HG02571 (cell line): ENCODE measurements around the gene DYRK1B.
"Not testable (repeated sequence)": the region's sequence is repeated elsewhere in the genome, so short reads cannot be mapped to it uniquely, and the experiment has no call there.

Source experiments
- ATAC-seq: cut with Tn5 transposase; IDR thresholded peaks from one replicate; pipeline ENCODE4 v1.9.1; 2021; ENCODE audit warnings: mild to moderate bottlenecking, moderate library complexity; ENCODE audit not compliant: unreplicated experiment

The DYRK1B gene

GRCh38 chr19:39833464-39834286 is at the start of gene DYRK1B:
DYRK1B (minus strand) TSS chr19:39834162; CDS start chr19:39831867, 2,295 bp downstream.
- ATAC-seq = peak; percentile 79

GRCh38 chr19:39882645-39883044 is 48.7 kb upstream of the DYRK1B start:
- not testable (repeated sequence) for ATAC-seq

GRCh38 chr19:39881495-39882110 is 47.6 kb upstream of the DYRK1B start:
- ATAC-seq = not testable (repeated sequence)

- ATAC-seq = not testable (repeated sequence)
Observed at GRCh38 chr19:39880241-39880640, 46.3 kb upstream of the DYRK1B start.

- not testable (repeated sequence) for ATAC-seq
Observed at GRCh38 chr19:39879796-39880195, 45.8 kb upstream of the DYRK1B start.

- ATAC-seq = not testable (repeated sequence)
Observed at GRCh38 chr19:39878866-39879265, 44.9 kb upstream of the DYRK1B start.

GRCh38 chr19:39878398-39878797 is 44.4 kb upstream of the DYRK1B start:
- ATAC-seq = no peak

GRCh38 chr19:39877982-39878381 is 44.0 kb upstream of the DYRK1B start:
- not testable (repeated sequence) for ATAC-seq

GRCh38 chr19:39877488-39877887 is 43.5 kb upstream of the DYRK1B start:
- ATAC-seq = not testable (repeated sequence)

GRCh38 chr19:39876486-39876885 is 42.5 kb upstream of the DYRK1B start:
- ATAC-seq = not testable (repeated sequence)

- not testable (repeated sequence) for ATAC-seq
Observed at GRCh38 chr19:39875401-39875864, 41.5 kb upstream of the DYRK1B start.

GRCh38 chr19:39874404-39874803 is 40.4 kb upstream of the DYRK1B start:
- ATAC-seq = no peak

- no peak for ATAC-seq
Observed at GRCh38 chr19:39873385-39873784, 39.4 kb upstream of the DYRK1B start.

GRCh38 chr19:39871886-39872866 is 38.2 kb upstream of the DYRK1B start:
- ATAC-seq = no peak

GRCh38 chr19:39871362-39871761 is 37.4 kb upstream of the DYRK1B start:
- no peak for ATAC-seq

- ATAC-seq = no peak
Observed at GRCh38 chr19:39870171-39870971, 36.4 kb upstream of the DYRK1B start.

- ATAC-seq = no peak
Observed at GRCh38 chr19:39867952-39868351, 34.0 kb upstream of the DYRK1B start.

- no peak for ATAC-seq
Observed at GRCh38 chr19:39867133-39867532, 33.2 kb upstream of the DYRK1B start.

- no peak for ATAC-seq
Observed at GRCh38 chr19:39865953-39866352, 32.0 kb upstream of the DYRK1B start.

GRCh38 chr19:39865186-39865585 is 31.2 kb upstream of the DYRK1B start:
- no peak for ATAC-seq
